GM18907 (cell line): ENCODE measurements around the gene EXOC3L2.
"Not testable (repeated sequence)": the region's sequence is repeated elsewhere in the genome, so short reads cannot be mapped to it uniquely, and the experiment has no call there.

ENCODE experiments used
- ATAC-seq: cut with Tn5 transposase; IDR thresholded peaks from one replicate; pipeline ENCODE4 v1.9.1; 2021; ENCODE audit warnings: mild to moderate bottlenecking, moderate library complexity; ENCODE audit not compliant: unreplicated experiment

Gene EXOC3L2

DNA sequence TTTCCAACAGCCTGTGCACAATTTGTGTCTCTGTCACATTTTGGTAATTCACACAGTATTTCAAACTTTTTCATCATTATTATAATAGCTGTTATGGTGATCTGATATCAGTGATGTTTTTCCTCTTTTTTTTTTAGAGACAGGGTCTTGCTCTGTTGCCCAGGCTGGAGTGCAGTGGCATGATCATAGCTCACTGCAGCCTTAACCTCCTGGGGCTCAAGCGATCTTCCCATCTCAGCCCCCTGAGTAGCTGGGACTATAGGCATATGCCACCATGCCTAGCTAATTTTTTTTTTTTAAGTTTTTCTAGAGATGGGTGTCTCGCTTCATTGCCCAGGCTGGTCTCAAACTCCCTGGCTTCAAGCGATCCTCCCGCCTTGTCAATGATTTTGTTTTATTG, 11.6 kb upstream of the EXOC3L2 start:
- ATAC-seq, result no peak

DNA sequence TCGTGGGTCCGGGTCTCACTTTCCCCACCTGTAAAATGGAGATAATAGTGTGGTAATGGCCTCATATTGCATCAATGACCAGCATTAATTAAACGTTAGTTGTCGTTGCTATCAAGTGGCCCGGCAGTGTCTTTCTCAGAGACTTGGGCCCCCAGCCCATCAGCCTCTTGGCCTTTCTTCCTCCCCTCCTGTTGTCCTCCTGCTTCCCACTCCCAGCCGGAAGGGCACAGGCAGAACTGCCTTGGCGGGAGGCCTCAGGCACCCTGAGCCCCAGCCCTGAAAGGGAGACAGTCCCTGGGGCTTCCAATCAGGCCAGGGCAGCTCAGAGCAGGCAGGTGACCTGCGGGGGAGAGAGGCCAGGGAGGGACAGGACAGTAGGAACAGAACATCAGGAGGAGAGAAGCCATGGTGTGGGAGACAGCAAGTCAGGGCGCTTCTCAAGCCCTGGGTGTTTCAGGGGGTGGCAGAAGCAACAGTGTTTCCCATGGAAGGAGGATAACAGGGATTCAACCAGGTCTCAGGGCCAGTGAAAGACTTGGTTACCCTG, 10.5 kb upstream of the EXOC3L2 start:
- no peak for ATAC-seq

GRCh38 chr19:45254044-45254531, 8.9 kb upstream of the EXOC3L2 start:
- no peak for ATAC-seq

GRCh38 chr19:45253396-45254027, 8.3 kb upstream of the EXOC3L2 start:
- ATAC-seq, result no peak

DNA sequence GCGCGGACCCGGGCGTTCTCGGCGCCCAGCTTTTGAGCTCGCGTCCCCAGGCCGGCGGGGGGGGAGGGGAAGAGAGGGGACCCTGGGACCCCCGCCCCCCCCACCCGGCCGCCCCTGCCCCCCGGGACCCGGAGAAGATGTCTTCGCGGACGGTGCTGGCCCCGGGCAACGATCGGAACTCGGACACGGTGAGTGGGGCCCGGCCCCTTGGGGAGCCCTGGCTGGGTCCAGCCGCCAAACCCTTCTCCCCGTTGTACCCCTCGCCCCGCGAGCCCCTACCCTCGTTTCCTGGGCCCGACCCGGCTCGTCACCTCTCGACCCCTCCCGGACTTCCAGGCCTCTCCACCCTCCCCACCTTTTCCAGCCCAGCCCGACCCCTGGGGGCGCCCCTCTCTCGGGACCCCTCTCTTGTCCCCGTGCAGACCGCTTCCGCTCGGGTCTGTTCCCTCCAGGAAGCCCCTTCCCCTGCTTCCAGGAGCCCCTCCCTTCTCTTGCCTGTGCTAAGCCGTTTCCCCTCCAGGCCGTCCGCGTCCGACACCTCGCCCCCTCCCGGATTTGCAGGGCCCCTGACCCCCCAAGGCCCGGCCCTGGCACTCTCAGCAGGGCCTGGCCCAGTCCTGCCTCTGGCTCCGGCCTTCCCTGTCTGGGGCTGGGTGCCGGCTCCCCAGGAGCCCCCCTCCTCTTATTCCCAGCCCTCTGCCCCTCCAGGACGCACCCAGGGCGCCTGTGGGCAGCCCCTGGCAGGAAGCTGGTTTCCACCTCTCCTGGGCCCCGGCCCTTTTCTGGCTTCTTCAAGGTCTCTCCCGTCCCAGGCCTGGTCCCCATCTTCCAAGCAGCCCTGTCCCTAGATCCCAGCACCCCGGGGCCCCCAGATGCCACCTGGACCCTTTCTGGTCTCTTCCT, 6.5 kb upstream of the EXOC3L2 start:
- no peak for ATAC-seq

DNA sequence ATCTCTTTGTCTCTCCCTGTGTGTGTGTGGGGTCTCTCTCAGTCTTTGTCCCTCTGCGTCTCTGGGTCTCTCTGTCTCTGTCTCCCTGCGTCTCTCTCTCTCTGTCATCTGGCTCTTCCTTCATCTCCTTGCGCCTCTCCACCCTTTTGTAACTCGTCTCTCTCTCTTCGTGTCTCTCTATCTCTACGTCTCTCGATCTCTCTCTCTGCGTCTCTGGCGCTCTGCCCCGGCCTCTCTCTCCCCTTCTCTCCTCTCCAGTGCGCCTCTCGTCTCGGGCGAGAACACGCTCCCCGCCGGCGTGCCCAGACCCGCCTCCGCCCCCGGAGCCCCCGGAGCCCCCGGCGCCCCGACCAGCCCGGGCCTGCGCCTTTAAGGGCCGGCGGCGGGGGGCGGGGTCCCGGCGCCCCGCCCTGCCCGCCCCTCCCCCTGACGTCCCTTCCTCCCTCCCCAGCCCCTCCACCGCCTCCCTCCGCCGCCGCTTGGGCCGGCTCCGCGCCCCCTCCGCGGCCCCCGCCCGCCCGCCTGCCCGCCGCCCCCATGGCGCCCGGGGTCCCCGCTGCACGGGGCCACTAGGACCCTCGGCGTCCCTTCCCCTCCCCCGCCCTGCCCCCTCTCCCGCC, 5.7 kb upstream of the EXOC3L2 start, which contains the start of gene MARK4:
Gene MARK4 (plus strand): TSS at position 440 of the 620 bp plus-strand sequence. CDS start 318 bp downstream, outside the sequence.
- no peak for ATAC-seq

- ATAC-seq, result no peak
These were observed 5.1 kb upstream of the EXOC3L2 start for GRCh38 chr19:45250216-45250831.

GRCh38 chr19:45249261-45250033, 4.2 kb upstream of the EXOC3L2 start:
- ATAC-seq, result no peak

DNA sequence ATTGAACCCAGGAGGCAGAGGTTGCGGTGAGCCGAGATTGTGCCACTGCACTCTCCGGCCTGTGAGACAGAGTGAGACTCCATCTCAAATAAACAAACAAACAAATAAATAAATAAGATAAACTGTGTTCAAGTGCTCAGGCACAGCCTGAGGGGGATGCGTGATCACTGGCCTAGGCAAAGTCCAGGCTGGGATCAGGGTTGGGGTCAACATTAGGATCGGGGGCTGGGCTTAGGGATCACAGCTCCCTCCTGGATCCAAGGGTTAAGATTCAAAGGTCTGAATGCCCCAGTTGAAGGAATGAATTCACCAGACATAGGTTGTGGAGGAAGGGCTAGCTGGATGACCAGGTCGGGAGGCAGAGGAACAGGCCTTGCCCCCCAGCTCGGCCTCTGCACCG, 1.9 kb upstream of the EXOC3L2 start:
- ATAC-seq, result no peak

GRCh38 chr19:45245826-45246225, 619 bp upstream of the EXOC3L2 start:
- no peak for ATAC-seq

- no peak for ATAC-seq
These were observed 943 bp downstream of the EXOC3L2 start for GRCh38 chr19:45244133-45244794.

- ATAC-seq, result no peak
These were observed 2.0 kb downstream of the EXOC3L2 start for GRCh38 chr19:45243144-45243732.

DNA sequence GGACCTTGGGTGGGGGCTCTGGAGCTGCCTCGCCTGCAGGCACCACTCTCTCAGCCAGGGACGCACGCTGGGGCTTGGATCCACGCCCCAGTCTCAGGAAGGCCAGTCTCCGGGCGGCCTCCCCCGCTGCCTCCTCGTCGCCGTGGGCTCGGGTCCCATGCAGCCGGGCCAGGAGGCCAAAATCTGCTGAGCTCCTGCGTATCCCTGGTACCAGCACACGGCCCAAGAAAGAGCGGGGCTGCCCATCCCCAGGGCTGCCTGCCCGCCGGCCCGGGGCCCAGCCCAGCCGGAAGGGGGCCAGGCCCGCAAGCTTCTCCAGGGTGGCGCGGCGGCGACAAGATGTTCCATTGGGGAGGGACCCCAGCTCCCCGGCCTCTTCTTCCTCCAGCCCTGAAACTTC, 6.7 kb downstream of the EXOC3L2 start:
- no peak for ATAC-seq

DNA sequence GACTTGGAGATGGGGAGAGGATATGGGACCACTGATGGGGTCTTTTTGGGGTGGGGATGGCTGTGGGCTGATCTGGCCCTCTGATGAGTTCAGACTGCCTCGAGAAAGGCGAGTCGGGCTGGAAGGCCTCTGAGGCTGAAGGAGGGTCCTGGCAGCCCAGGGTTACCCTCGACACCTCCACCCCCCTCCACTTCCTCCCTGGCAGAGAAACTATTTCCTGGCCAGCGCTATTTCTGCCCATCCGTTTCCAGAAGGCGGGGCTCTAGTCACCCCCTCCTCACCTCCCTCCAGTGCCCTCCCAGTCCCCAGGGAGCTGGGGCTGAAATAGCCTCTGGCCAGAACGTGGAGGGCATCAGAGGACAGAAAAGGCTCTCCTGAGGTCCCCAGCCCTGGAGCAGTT, 9.7 kb downstream of the EXOC3L2 start:
- ATAC-seq, result no peak

GRCh38 chr19:45234089-45234869, 10.9 kb downstream of the EXOC3L2 start:
- ATAC-seq, result no peak

GRCh38 chr19:45231891-45232290, 13.3 kb downstream of the EXOC3L2 start:
- no peak for ATAC-seq

GRCh38 chr19:45229056-45229455, 16.2 kb downstream of the EXOC3L2 start:
- ATAC-seq, result not testable (repeated sequence)

- ATAC-seq, result no peak
These were observed 20.6 kb downstream of the EXOC3L2 start for GRCh38 chr19:45224645-45225044.
